ENCODE data around the gene EEFSEC. TPM values are rescaled to one million over a fixed set of nuclear protein-coding genes. Genes with fewer than 3 reads are reported as not detected.

EEFSEC gene
- total RNA-seq, 1 experiment from 2014 or later: 14.6 TPM

DNA sequence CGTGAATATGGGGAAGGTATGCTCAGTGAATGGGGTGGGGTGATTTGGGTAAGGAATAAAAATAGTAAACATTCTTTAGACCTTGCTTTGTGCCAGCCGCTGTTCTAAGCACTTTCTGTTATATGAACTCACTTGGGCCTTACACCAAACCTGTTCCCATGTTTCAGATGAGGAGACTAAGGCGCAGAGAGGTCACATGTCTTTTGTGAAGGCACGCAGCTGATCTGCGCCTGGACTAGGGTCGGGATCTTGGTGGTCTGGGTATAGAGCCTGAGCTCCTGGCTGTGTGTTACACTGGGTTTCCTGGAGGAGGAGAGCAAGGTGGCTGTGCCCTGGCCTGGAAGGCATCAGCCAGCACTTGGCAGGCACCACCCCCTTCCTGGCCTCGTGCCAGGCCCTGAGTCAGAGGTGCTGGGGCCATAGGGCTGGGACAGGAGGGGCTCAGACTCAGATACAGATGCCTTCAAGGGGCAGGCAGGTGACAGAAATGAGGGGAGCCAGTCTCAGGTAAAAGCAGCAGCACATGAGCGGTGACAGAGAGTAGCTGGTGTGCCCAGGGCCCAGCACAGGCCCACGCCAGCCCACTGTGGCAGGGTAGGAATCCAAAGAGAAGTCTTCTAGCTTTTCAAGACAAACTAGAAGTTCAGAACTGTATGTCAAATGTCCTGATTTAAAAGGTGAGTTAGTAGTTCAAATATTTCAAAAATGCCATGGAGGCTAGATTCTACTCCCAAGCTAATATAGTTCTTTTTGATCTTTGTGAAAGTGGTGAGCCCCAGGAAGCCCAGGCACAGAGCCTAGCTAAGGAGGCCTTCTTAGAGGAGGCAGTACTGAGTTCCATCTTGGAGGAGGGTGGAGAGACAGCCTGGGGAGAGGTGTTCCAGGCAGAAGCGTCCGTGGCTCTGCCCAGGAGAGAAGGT lies 230.3 kb downstream of the EEFSEC start:
- peak; percentile 87 for DNase-seq (ENCODE audit: unreplicated experiment)
- Mint-ChIP-seq H3K4me1 (ENCODE audit: insufficient read depth, unreplicated experiment) (peaks cover 22% of the 10 kb centered on the region), H3K36me3 (ENCODE audit: insufficient read depth, unreplicated experiment) (no peaks in the 10 kb centered on the region), H3K4me3 (ENCODE audit: unreplicated experiment) (no peak overlapping the region), H3K27ac (ENCODE audit: low read depth, unreplicated experiment) (no peak overlapping the region), H3K9me3 (ENCODE audit: unreplicated experiment) (no peaks in the 10 kb centered on the region), H3K27me3 (ENCODE audit: insufficient read depth, unreplicated experiment) (no peaks in the 10 kb centered on the region)
- ChIA-PET POLR2A (no interaction called here), CTCF (interaction anchor here (0.7 to 1.3 kb wide), 2 partner anchors 9 to 258 kb away, joined by 3 to 4 read pairs; no protein-coding TSS in a partner anchor)
- TF ChIP-seq, protein P1, sequence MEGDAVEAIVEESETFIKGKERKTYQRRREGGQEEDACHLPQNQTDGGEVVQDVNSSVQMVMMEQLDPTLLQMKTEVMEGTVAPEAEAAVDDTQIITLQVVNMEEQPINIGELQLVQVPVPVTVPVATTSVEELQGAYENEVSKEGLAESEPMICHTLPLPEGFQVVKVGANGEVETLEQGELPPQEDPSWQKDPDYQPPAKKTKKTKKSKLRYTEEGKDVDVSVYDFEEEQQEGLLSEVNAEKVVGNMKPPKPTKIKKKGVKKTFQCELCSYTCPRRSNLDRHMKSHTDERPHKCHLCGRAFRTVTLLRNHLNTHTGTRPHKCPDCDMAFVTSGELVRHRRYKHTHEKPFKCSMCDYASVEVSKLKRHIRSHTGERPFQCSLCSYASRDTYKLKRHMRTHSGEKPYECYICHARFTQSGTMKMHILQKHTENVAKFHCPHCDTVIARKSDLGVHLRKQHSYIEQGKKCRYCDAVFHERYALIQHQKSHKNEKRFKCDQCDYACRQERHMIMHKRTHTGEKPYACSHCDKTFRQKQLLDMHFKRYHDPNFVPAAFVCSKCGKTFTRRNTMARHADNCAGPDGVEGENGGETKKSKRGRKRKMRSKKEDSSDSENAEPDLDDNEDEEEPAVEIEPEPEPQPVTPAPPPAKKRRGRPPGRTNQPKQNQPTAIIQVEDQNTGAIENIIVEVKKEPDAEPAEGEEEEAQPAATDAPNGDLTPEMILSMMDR (IDR thresholded peaks at IDR 0.05; ENCODE audit: unreplicated experiment): no peak
- intact Hi-C loops (cut with micrococcal nuclease): no loop called here
- BruUV-seq (replicated peaks): no TSS peak

DNA sequence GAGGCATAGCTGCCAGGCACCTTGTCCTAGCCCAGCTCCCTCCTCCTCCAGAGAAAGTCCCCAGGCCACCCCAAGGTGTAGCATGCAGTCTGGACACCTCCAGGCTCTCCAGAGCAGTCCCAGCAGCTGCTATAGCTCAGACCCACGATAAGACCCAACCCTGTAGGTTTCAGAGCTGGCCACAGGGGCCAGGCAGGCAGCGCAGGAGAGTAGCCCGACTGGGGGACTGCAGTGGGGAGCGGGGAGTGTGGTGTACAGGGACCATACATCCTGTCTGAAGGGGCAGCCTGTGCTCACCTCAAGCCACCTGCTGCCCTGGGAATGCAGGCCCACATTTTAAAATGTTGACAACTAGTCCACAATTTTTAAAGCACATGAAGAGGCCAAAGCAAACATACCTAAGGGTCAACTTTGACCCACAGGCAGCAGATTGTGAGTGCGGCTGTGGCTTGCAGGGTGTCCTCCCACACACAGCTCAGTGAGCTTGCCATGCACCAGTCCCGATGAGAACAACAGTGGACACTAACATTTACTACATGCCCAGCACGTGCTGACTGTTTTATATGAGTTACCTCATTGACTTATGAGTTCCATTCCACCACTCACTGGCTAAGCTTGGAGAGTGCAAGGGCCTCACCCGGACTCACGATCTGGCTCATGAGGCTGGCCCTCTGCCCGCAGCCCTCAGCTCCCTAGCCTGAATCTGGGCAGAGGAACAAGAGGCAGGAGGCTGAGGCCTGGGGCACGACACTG lies 232.0 kb downstream of the EEFSEC start:
- intact Hi-C loops (cut with micrococcal nuclease): no loop called here
- no peak overlapping the region for H3K4me3 Mint-ChIP-seq (ENCODE audit: unreplicated experiment)
- no TSS peak for BruUV-seq (replicated peaks)
- ChIA-PET POLR2A (no interaction called here), CTCF (interaction anchor here (0.8 kb wide), 1 partner anchor 172 kb away, joined by 3 read pairs; no protein-coding TSS in a partner anchor)
- no peaks in the 10 kb centered on the region for H3K9me3 Mint-ChIP-seq (ENCODE audit: unreplicated experiment)
- H3K36me3 Mint-ChIP-seq (ENCODE audit: insufficient read depth, unreplicated experiment): no peaks in the 10 kb centered on the region
- TF ChIP-seq, protein P1 (IDR thresholded peaks at IDR 0.05; ENCODE audit: unreplicated experiment): no peak
- peaks cover 22% of the 10 kb centered on the region for H3K4me1 Mint-ChIP-seq (ENCODE audit: insufficient read depth, unreplicated experiment)
- H3K27me3 Mint-ChIP-seq (ENCODE audit: insufficient read depth, unreplicated experiment): no peaks in the 10 kb centered on the region
- DNase-seq (ENCODE audit: unreplicated experiment): no peak
- H3K27ac Mint-ChIP-seq (ENCODE audit: low read depth, unreplicated experiment): no peak overlapping the region

DNA sequence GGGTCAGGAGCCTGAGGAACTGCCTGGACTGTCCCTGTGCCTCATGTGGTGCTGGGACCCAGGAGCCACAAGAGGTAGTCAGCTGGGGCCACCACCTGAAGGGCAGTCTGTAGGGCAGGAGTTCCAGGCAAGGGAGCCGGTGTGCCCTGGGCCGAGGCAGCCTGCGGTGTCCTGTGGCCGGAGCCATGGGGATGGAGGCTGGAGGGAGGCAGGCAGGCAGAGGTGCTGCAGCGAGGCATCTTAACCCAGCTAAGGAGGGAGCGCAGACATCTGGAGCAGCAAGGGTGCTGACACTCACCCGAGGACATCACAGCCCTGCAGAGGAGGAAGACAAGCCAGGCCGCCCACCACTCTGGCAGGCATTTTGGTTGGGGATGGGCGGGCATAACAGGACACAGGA lies 235.7 kb downstream of the EEFSEC start:
- Mint-ChIP-seq H3K4me3 (ENCODE audit: unreplicated experiment) (no peak overlapping the region), H3K4me1 (ENCODE audit: insufficient read depth, unreplicated experiment) (peaks cover 3% of the 10 kb centered on the region), H3K27ac (ENCODE audit: low read depth, unreplicated experiment) (no peak overlapping the region), H3K27me3 (ENCODE audit: insufficient read depth, unreplicated experiment) (no peaks in the 10 kb centered on the region), H3K9me3 (ENCODE audit: unreplicated experiment) (no peaks in the 10 kb centered on the region), H3K36me3 (ENCODE audit: insufficient read depth, unreplicated experiment) (no peaks in the 10 kb centered on the region)
- CTCF ChIA-PET: no interaction called here
- TF ChIP-seq, protein P1 (IDR thresholded peaks at IDR 0.05; ENCODE audit: unreplicated experiment): no peak
- intact Hi-C loops (cut with micrococcal nuclease): no loop called here
- DNase-seq (ENCODE audit: unreplicated experiment): no peak
- POLR2A ChIA-PET: no interaction called here
- no TSS peak for BruUV-seq (replicated peaks)

DNA sequence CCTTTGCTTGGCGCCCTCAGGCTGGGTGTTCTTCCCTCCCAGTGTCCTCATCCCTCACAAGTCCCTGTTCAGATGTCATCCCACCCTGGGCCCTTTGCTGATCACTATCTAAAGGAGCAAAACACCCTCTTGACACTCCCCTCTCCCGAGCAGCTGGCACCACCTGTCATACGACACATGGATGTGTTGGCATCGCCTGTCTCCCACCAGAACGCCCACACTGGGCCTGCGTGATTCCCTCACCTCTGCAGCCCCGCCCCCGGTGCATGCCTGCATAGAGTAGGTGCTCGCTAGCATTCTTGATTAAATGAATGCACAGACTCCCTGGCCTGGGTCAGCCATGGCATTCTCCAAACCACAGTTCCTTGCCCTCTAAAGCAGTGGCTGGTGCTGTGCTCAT lies 237.6 kb downstream of the EEFSEC start:
- Mint-ChIP-seq H3K4me1 (ENCODE audit: insufficient read depth, unreplicated experiment) (no peaks in the 10 kb centered on the region), H3K9me3 (ENCODE audit: unreplicated experiment) (no peaks in the 10 kb centered on the region), H3K4me3 (ENCODE audit: unreplicated experiment) (no peak overlapping the region), H3K27me3 (ENCODE audit: insufficient read depth, unreplicated experiment) (no peaks in the 10 kb centered on the region), H3K27ac (ENCODE audit: low read depth, unreplicated experiment) (no peak overlapping the region), H3K36me3 (ENCODE audit: insufficient read depth, unreplicated experiment) (no peaks in the 10 kb centered on the region)
- TF ChIP-seq, protein P1 (IDR thresholded peaks at IDR 0.05; ENCODE audit: unreplicated experiment): no peak
- POLR2A ChIA-PET: no interaction called here
- no TSS peak for BruUV-seq (replicated peaks)
- DNase-seq (ENCODE audit: unreplicated experiment): no peak
- CTCF ChIA-PET: no interaction called here
- intact Hi-C loops (cut with micrococcal nuclease): no loop called here

Measured in MCF 10A (cell line).